Activated naive CD4-positive, alpha-beta T cell treated with anti-CD3 and anti-CD28 coated beads for 36 hours (primary cell): Measurements from ENCODE around the gene PUM1. TPM values are rescaled to one million over a fixed set of nuclear protein-coding genes. Genes with fewer than 3 reads are reported as not detected.
"Not testable (repeated sequence)": the region's sequence is repeated elsewhere in the genome, so short reads cannot be mapped to it uniquely, and the experiment has no call there.

Experiments used
- CTCF ChIA-PET: fragments of 350-600 bp; sonication (Branson Sonifier 250); formaldehyde crosslinking; loops from one replicate; lab custom pipeline; 2021; ENCODE audit warnings: antibody characterized with exemption; lab: Charles Lee
- DNase-seq: peaks from one replicate; pipeline ENCODE4 v3.0.0-alpha.2; 2020
- H3K27ac Mint-ChIP-seq: one replicate; pipeline ENCODE4 v1.8.0; 2021; ENCODE audit warnings: mild to moderate bottlenecking, mixed read lengths
- H3K27me3 Mint-ChIP-seq: one replicate; pipeline ENCODE4 v1.8.0; 2021; ENCODE audit warnings: low read depth, mixed read lengths
- H3K36me3 Mint-ChIP-seq: one replicate; pipeline ENCODE4 v1.8.0; 2021; ENCODE audit warnings: low read depth, mixed read lengths
- H3K4me1 Mint-ChIP-seq: one replicate; pipeline ENCODE4 v1.8.0; 2021; ENCODE audit warnings: low read depth, mixed read lengths
- H3K4me3 Mint-ChIP-seq: one replicate; pipeline ENCODE4 v1.8.0; 2021; ENCODE audit warnings: mild to moderate bottlenecking, moderate library complexity, mixed read lengths
- H3K9me3 Mint-ChIP-seq: one replicate; pipeline ENCODE4 v1.8.0; 2021; ENCODE audit warnings: mixed read lengths
- intact Hi-C: fragments of 100-400 bp; cut with micrococcal nuclease; formaldehyde crosslinking; loops from one replicate; pipeline ENCODE4 v1.15.1; 2023
- total RNA-seq, 2 experiments: library from RNA; stranded (reverse); gene quantifications; one replicate each; pipeline ENCODE4 v1.2.3, GENCODE V29; 2021

The PUM1 gene
- total RNA-seq, 2 experiments from 2014 or later: 84.9 to 89.7 TPM

DNA sequence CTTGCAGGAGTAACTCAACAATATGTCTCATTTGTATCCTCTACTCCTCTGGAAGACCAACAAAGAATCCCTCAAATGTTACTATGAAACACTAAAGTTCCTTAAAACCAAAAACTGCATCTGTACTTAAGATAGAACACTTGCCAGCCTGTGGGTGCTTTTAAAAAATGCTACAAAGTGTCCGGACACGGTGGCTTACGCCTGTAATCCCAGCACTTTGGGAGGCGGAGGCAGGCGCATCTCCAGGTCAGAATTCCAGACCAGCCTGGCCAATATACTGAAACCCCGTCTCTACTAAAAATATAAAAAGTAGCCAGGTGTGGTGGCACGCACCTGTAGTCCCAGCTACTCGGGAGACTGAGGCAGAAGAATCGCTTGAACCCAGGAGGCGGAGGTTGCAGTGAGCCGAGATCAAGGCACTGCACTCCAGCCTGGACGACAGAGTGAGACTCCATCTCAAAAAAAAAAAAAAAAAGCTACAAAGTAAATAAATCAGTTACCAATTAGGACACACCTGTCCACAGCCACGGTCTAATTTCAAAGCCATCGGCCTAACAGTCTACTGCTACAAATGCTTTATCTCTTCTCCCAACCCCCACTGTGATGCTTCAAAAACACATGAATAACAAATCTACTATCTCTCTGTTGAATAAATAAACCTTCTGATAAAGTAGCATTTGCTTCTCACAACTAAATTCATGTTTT, 3.2 kb downstream of the PUM1 start:
- CTCF ChIA-PET: interaction anchor here (0.6 to 0.7 kb wide), 2 partner anchors 22 to 134 kb away, joined by 4 read pairs; no protein-coding TSS in a partner anchor
- intact Hi-C loops: loop anchor here (10.0 kb wide), 1 partner anchor 872 kb away; the partner anchor contains the start of gene PTP4A2
- peak overlapping the region; percentile 99 for H3K4me3 Mint-ChIP-seq

GRCh38 chr1:31058012-31058411, 7.5 kb downstream of the PUM1 start:
- Mint-ChIP-seq H3K36me3 (peaks cover 44% of the 10 kb centered on the region), H3K4me3 (peak overlapping the region; percentile 25), H3K9me3 (no peaks in the 10 kb centered on the region), H3K4me1 (peaks cover 78% of the 10 kb centered on the region), H3K27me3 (no peaks in the 10 kb centered on the region), H3K27ac (peak overlapping the region; percentile 55)
- DNase-seq: no peak
- CTCF ChIA-PET: no interaction called here
- intact Hi-C loops: no loop called here

More for the DNA sequence above, 3.2 kb downstream of the PUM1 start:
- Mint-ChIP-seq H3K4me1 (peaks cover 55% of the 10 kb centered on the region), H3K36me3 (peaks cover 36% of the 10 kb centered on the region), H3K27ac (peak overlapping the region; percentile 77)
- not testable (repeated sequence) for H3K9me3 Mint-ChIP-seq, H3K27me3 Mint-ChIP-seq, DNase-seq

DNA sequence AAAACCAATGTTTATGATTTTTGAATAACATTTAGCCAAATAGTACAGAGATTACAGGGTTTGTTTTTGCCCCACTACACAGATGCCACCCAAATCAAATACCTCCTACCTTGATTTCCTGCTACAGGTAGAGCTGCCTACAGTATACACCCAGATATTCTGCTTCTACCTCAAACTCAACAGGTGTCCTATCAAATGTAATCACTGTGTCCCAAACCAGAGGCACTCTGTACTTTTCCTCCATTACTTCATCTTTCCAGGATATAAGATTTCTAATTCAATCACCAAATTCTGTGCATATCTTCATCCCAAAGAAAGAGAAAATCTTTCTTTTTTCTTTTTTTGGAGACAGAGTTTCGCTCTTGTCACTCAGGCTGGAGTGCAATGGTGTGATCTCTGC, 9.6 kb downstream of the PUM1 start:
- peaks cover 77% of the 10 kb centered on the region for H3K4me1 Mint-ChIP-seq

GRCh38 chr1:31055501-31055900, 10.0 kb downstream of the PUM1 start:
- H3K27ac Mint-ChIP-seq: peak overlapping the region; percentile 72
- no peaks in the 10 kb centered on the region for H3K27me3 Mint-ChIP-seq
- peaks cover 45% of the 10 kb centered on the region for H3K36me3 Mint-ChIP-seq
- H3K9me3 Mint-ChIP-seq: no peaks in the 10 kb centered on the region
- no peak overlapping the region for H3K4me3 Mint-ChIP-seq
- DNase-seq: no peak
- CTCF ChIA-PET: no interaction called here
- peaks cover 77% of the 10 kb centered on the region for H3K4me1 Mint-ChIP-seq
- intact Hi-C loops: no loop called here

More for the DNA sequence above, 9.6 kb downstream of the PUM1 start:
- Mint-ChIP-seq H3K9me3 (no peaks in the 10 kb centered on the region), H3K4me3 (no peak overlapping the region), H3K27ac (peak overlapping the region; percentile 29), H3K27me3 (no peaks in the 10 kb centered on the region), H3K36me3 (peaks cover 41% of the 10 kb centered on the region)
- CTCF ChIA-PET: no interaction called here
- intact Hi-C loops: no loop called here
- no peak for DNase-seq

DNA sequence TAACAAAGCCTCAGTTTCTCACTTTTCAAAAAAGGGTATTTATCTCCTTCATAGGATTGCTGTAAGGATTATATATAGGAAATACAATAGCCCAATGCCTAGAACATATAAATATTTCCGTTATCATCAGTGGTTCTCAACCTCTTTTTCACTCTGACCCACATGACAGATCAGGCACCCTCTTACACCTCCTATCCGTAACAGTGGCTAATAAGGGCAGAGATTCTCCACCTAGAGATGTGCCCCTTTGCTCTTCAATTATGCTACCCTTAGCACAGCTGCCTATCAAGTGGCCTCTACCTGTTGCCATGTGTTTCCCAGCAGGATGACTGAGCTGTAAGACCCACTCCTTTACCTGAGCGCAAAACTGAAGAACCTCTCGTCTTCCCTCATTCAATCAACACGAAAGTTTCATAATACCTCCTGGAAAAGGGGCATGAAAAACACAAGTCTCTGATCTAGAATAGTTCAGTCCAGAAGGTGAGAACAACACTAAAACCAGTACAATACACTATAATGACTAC, 10.5 kb downstream of the PUM1 start:
- no peak overlapping the region for H3K4me3 Mint-ChIP-seq
- H3K4me1 Mint-ChIP-seq: peaks cover 77% of the 10 kb centered on the region
- peaks cover 47% of the 10 kb centered on the region for H3K36me3 Mint-ChIP-seq
- H3K27ac Mint-ChIP-seq: peak overlapping the region; percentile 72
- CTCF ChIA-PET: no interaction called here
- intact Hi-C loops: loop anchor here (1.0 kb wide), 2 partner anchors 10 to 45 kb away; partner anchors contain the start of gene PUM1
- no peaks in the 10 kb centered on the region for H3K27me3 Mint-ChIP-seq
- DNase-seq: no peak
- H3K9me3 Mint-ChIP-seq: no peaks in the 10 kb centered on the region

DNA sequence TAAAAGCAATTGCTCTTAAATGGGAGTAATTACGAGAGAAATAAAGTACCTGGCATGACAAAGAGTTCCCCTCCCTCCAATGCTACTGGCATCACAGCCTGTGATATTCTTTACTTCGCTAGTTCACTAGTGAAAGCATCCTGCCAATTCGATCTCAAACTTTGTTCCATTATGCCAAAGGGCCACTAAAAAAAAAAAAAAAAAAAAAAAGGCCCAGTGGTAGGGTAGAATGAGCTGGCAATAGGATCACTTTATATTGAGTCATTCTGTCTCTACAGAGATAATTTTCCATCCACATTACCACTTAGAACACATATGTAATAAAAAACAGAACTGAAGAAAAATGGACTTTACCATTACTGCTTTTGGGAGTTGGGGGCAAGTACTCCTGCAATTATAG, 11.2 kb downstream of the PUM1 start:
- Mint-ChIP-seq H3K4me3 (no peak overlapping the region), H3K4me1 (peaks cover 74% of the 10 kb centered on the region), H3K27ac (peak overlapping the region; percentile 72), H3K9me3 (no peaks in the 10 kb centered on the region), H3K27me3 (no peaks in the 10 kb centered on the region), H3K36me3 (peaks cover 45% of the 10 kb centered on the region)
- intact Hi-C loops: loop anchor here (1.0 kb wide), 2 partner anchors 11 to 44 kb away; partner anchors contain the start of gene PUM1
- CTCF ChIA-PET: no interaction called here
- peak; percentile 48 for DNase-seq

DNA sequence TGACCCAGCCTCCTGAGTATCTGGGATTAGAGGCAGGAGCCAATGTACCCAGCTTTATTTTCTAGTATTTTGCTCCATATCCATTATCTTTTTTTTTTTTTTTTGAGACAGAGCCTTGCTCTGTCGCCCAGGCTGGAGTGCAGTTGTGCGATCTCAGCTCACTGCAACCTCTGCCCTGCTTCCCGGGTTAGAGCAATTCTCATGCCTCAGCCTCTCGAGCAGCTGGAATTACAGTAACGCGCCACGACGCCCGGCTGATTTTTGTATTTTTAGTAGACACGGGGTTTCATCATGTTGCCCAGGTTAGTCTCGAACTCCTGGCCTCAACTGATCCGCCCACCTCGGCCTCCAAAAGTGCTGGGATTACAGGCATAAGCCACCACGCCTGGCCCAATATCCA, 12.9 kb downstream of the PUM1 start:
- H3K27ac Mint-ChIP-seq, H3K4me3 Mint-ChIP-seq, H3K27me3 Mint-ChIP-seq, H3K9me3 Mint-ChIP-seq, DNase-seq, intact Hi-C loops: not testable (repeated sequence)
- peaks cover 29% of the 10 kb centered on the region for H3K36me3 Mint-ChIP-seq
- H3K4me1 Mint-ChIP-seq: peaks cover 67% of the 10 kb centered on the region
- CTCF ChIA-PET: interaction anchor here (0.7 kb wide), 1 partner anchor 120 kb away, joined by 3 read pairs; no protein-coding TSS in a partner anchor

GRCh38 chr1:31051611-31052010, 13.9 kb downstream of the PUM1 start:
- CTCF ChIA-PET: interaction anchor here (0.6 kb wide), 1 partner anchor 255 kb away, joined by 6 read pairs; no protein-coding TSS in a partner anchor
- no peaks in the 10 kb centered on the region for H3K27me3 Mint-ChIP-seq
- no peak overlapping the region for H3K4me3 Mint-ChIP-seq
- no peak for DNase-seq
- H3K27ac Mint-ChIP-seq: no peak overlapping the region
- peaks cover 71% of the 10 kb centered on the region for H3K4me1 Mint-ChIP-seq
- H3K36me3 Mint-ChIP-seq: peaks cover 38% of the 10 kb centered on the region
- intact Hi-C loops: no loop called here
- H3K9me3 Mint-ChIP-seq: no peaks in the 10 kb centered on the region

DNA sequence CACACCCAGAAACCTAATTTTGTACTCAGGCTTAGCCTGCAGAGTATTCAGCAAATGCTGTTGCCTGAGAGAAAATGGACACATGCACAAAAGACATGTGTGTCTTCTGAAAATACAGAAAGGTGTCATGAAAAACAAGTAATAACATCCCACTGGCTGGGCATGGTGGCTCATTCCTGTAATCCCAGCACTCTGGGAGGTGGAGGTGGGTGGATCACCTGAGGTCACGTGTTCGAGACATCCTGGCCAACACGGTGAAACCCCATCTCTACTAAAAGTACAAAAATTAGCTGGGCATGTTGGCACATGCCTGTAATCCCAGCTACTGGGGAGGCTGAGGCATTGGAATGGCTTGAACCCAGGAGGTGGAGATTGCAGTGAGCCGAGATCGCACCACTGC, 18.0 kb downstream of the PUM1 start:
- Mint-ChIP-seq H3K4me1 (peaks cover 51% of the 10 kb centered on the region), H3K36me3 (peaks cover 46% of the 10 kb centered on the region), H3K27ac (peak overlapping the region; percentile 87)
- intact Hi-C loops, H3K27me3 Mint-ChIP-seq, CTCF ChIA-PET, H3K9me3 Mint-ChIP-seq, H3K4me3 Mint-ChIP-seq: not testable (repeated sequence)
- DNase-seq: peak; percentile 44

- Mint-ChIP-seq H3K36me3 (peaks cover 45% of the 10 kb centered on the region), H3K4me1 (peaks cover 51% of the 10 kb centered on the region), H3K9me3 (no peaks in the 10 kb centered on the region), H3K4me3 (no peak overlapping the region), H3K27ac (no peak overlapping the region), H3K27me3 (no peaks in the 10 kb centered on the region)
- intact Hi-C loops: no loop called here
- CTCF ChIA-PET: no interaction called here
- no peak for DNase-seq
Measured at GRCh38 chr1:31043631-31044030, 21.9 kb downstream of the PUM1 start.

DNA sequence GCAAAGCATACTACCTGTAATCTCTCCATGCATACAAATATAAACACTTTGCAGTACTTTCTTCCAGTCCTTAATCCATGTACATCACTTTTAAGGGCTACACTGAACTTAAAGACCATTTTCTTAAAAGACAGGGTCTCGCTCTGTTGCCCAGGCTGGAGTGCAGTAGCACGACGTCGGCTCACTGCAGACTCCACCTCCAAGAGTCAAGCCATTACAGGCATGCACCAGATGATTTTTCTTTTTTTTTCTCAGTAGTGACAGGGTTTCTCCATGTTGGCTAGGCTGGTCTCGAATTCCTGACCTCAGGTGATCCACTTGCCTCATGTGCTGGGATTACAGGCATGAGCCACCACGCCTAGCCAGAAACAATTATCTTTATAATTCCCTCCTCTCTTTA, 22.9 kb downstream of the PUM1 start:
- no peak overlapping the region for H3K27ac Mint-ChIP-seq
- peaks cover 54% of the 10 kb centered on the region for H3K4me1 Mint-ChIP-seq
- CTCF ChIA-PET: no interaction called here
- peaks cover 48% of the 10 kb centered on the region for H3K36me3 Mint-ChIP-seq
- intact Hi-C loops: no loop called here
- H3K4me3 Mint-ChIP-seq: no peak overlapping the region
- no peaks in the 10 kb centered on the region for H3K9me3 Mint-ChIP-seq
- H3K27me3 Mint-ChIP-seq: no peaks in the 10 kb centered on the region
- no peak for DNase-seq

- intact Hi-C loops: no loop called here
- H3K36me3 Mint-ChIP-seq: peaks cover 46% of the 10 kb centered on the region
- H3K27me3 Mint-ChIP-seq: no peaks in the 10 kb centered on the region
- H3K4me3 Mint-ChIP-seq: no peak overlapping the region
- DNase-seq: no peak
- H3K27ac Mint-ChIP-seq: no peak overlapping the region
- CTCF ChIA-PET: no interaction called here
- no peaks in the 10 kb centered on the region for H3K9me3 Mint-ChIP-seq
- peaks cover 54% of the 10 kb centered on the region for H3K4me1 Mint-ChIP-seq
Measured at GRCh38 chr1:31041529-31041928, 24.0 kb downstream of the PUM1 start.

- intact Hi-C loops: no loop called here
- Mint-ChIP-seq H3K9me3 (no peaks in the 10 kb centered on the region), H3K4me1 (peaks cover 60% of the 10 kb centered on the region), H3K27me3 (no peaks in the 10 kb centered on the region), H3K36me3 (peaks cover 43% of the 10 kb centered on the region), H3K4me3 (no peak overlapping the region), H3K27ac (no peak overlapping the region)
- CTCF ChIA-PET: interaction anchor here (0.6 kb wide), 2 partner anchors 22 to 97 kb away, joined by 4 to 5 read pairs; no protein-coding TSS in a partner anchor
- no peak for DNase-seq
Measured at GRCh38 chr1:31040038-31040437, 25.5 kb downstream of the PUM1 start.
